Heart left ventricle (tissue), 13 donors: ENCODE data around the gene FGF2.

Source experiments
- POLR2A ChIP-seq, 2 donors: fragments of 450-650 bp; IDR thresholded peaks; one replicate each; pipeline ENCODE4 v1.6.1; 2017; ENCODE audit warnings: antibody characterized with exemption in 2 of 2, mild to moderate bottlenecking in 2 of 2, moderate library complexity in 2 of 2
- TF ChIP-seq, protein P1 (sequence below), 12 donors: fragments of 200-600 bp; sonication (generic) in 4 of 12; IDR thresholded peaks; one replicate each; pipeline versions ENCODE4 v1.5.0 to v1.8.0; 2018 to 2022; ENCODE audit warnings: antibody characterized with exemption in 12 of 12, mild to moderate bottlenecking in 5 of 12
- donor health status: ischemic (EF 13 %, LVEDD 7.1; RV severe dilation, severe dysfunction).
- donor health status: DM: no; HTN: yes; CAD: no.
- donor health status: DM: no; HTN: no; CAD: no.
- donor health status: ischemic (EF 25% LVEDD 6.9; RV normal size, moderate dysfunction).
- donor health status: ischemic (EF 25% LVEDD 5.7; RV mildly dilated, moderate dysfunction).
- donor health status: ischemic (EF 35%, LVEDD 5.7; RV mildly dilated, moderate dysfunction).
- donor health status: nonischemic (EF 11% LVEDD 7.7; RV severe dilation, severe dysfunction).
- donor health status: DM: yes; HTN: yes; CAD: no.
- donor health status: PGD.
- donor health status: ischemic (EF 29% LVEDD 5.4; RV normal size, mild dysfunction).
- donor health status: nonischemic (EF 23%, LVEDD 6.1; RV moderate dilation, normal function).

DNA sequence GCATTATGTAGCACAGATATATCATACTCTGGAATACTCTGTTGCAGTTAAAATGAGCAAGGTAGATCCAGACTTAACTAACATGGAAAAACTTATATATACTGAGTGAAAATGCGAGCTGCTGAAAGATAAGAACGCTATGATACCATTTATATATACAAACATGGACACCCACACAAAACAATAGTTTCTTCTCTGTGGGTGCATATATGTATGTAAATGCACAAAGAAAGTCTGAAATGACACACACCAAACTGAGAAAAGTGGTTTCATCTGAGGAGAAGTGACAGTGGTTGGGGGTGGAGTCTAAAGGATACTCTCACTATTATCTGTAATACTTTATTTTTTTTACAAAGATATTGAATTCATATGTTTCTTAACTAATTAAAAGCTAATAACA lies 12.2 kb upstream of the FGF2 start:
- no peak for TF ChIP-seq POLR2A (IDR thresholded peaks at IDR 0.05)
- TF ChIP-seq, protein P1, sequence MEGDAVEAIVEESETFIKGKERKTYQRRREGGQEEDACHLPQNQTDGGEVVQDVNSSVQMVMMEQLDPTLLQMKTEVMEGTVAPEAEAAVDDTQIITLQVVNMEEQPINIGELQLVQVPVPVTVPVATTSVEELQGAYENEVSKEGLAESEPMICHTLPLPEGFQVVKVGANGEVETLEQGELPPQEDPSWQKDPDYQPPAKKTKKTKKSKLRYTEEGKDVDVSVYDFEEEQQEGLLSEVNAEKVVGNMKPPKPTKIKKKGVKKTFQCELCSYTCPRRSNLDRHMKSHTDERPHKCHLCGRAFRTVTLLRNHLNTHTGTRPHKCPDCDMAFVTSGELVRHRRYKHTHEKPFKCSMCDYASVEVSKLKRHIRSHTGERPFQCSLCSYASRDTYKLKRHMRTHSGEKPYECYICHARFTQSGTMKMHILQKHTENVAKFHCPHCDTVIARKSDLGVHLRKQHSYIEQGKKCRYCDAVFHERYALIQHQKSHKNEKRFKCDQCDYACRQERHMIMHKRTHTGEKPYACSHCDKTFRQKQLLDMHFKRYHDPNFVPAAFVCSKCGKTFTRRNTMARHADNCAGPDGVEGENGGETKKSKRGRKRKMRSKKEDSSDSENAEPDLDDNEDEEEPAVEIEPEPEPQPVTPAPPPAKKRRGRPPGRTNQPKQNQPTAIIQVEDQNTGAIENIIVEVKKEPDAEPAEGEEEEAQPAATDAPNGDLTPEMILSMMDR (IDR thresholded peaks at IDR 0.05), result no peak
